Testis (tissue), 5 donors: ENCODE measurements around the gene NOX4. TPM values are rescaled to one million over a fixed set of nuclear protein-coding genes. Genes with fewer than 3 reads are reported as not detected.

Experiments used
- DNase-seq: peaks from one replicate; pipeline ENCODE4 v3.0.0-alpha.2; 2019
- H3K27ac ChIP-seq, 2 donors: fragments of 200-600 bp; sonication (generic); one replicate each; pipeline ENCODE4 v1.5.1; 2019
- H3K27me3 ChIP-seq: fragments of 200-600 bp; sonication (generic); one replicate; pipeline ENCODE4 v1.5.1; 2019
- H3K36me3 ChIP-seq: fragments of 200-600 bp; sonication (generic); one replicate; pipeline ENCODE4 v1.5.1; 2017; ENCODE audit warnings: low read depth; ENCODE audit errors: missing control alignments
- H3K4me1 ChIP-seq: fragments of 200-600 bp; sonication (generic); one replicate; pipeline ENCODE4 v1.5.1; 2019
- H3K4me3 ChIP-seq, 2 donors: fragments of 200-600 bp; sonication (generic); one replicate each; pipeline ENCODE4 v1.5.1; 2017 to 2019
- H3K9me3 ChIP-seq: fragments of 200-600 bp; sonication (generic); one replicate; pipeline ENCODE4 v1.5.1; 2017
- POLR2A ChIP-seq: fragments of 450-650 bp; IDR thresholded peaks from one replicate; pipeline ENCODE4 v1.6.1; 2017; ENCODE audit warnings: antibody characterized with exemption, mild to moderate bottlenecking, moderate library complexity
- WGBS, 2 donors: methylation state at CpG; one replicate each; pipeline ENCODE4 v1.1.5; 2018; 5-methylcytosine and 5-hydroxymethylcytosine counted together
- intact Hi-C: fragments of 100-400 bp; cut with DNase I; formaldehyde crosslinking; loops from one replicate; pipeline ENCODE4 v1.15.1; 2023; ENCODE audit warnings: low total_unique reads
- long read RNA-seq, 2 donors: transcript quantifications; one replicate each; lab custom pipeline, GENCODE V29; 2026
- polyA plus RNA-seq: library from polyadenylated mRNA; stranded (reverse); fragments of 350-450 nt; fragmentation: Illumina TruSeq; extraction: RNeasy Lipid Tissue Mini Kit (QIAGEN cat#74804); gene quantifications from one replicate; pipeline ENCODE4 v1.2.3, GENCODE V29; 2014; ENCODE audit warnings: low read depth, low replicate concordance; ENCODE audit not compliant: insufficient read depth
- total RNA-seq, 2 donors: library from RNA; depleted of rRNA; stranded (reverse); fragments of >200 nt; gene quantifications; one replicate each; pipeline ENCODE4 v1.2.3, GENCODE V29; 2016
- TF ChIP-seq, protein P1 (sequence below), 3 experiments: fragments of 450-650 bp in 2 of 3; fragments of 200-600 bp in 1 of 3; sonication (generic) in 1 of 3; IDR thresholded peaks; one replicate each; pipeline ENCODE4 v1.5.1; 2016 to 2019; ENCODE audit warnings: antibody characterized with exemption in 3 of 3, mild to moderate bottlenecking in 2 of 3, moderate library complexity in 1 of 3

The NOX4 gene
- total RNA-seq: 1 to 10 TPM; 1.3 to 3.0 TPM
- 0.63 TPM for polyA plus RNA-seq
- long read RNA-seq, donor 1: 0 reads
- long read RNA-seq, donor 2: 0 reads

DNA sequence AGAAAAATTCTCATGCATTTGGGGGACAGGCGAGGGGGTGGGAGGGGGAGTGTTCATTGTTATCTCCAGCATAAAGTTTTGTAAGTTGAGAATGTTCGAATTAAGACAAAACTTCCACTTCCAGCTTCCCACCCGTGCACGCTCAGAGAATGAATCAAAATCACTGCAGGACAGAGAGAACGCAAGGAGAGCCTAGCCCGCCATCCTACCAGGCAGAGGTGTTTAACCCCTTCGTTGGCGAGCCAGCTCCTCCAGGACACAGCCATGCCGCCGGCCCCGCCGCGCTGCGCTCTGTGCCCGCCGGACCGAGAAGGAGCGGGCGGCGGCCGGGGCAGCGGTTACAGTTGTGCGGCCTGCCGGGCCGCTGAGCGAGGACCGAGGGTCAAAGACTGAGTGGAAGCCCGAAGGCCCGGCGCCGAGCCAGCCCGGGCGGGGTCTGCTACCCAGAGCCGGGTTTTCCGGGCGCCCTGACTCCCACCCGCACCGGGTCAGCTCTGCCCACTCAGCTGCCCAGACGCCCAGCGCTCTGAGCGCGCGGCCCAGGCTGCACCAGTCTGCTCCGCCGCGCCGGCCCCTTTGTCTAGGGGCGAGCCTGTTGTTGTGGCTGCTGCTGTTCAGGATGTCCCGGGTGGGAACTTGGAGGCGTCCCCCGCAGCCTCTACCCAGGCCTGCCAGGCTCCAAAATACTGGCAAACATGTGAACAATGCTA, at the start of gene NOX4:
Gene NOX4, minus strand, starts transcription at position 395 of the 710 bp plus-strand sequence. Its CDS starts 129 bp downstream, at position 266.
- no peaks in the 10 kb centered on the region for H3K9me3 ChIP-seq
- H3K4me3 ChIP-seq: peak within 1 kb of the TSS; percentile 48 to 63
- WGBS, 2 donors: 0% methylated on average over 7 to 28 of the region's 51 CpGs
- no peaks in the 10 kb centered on the region for H3K4me1 ChIP-seq
- no peaks in the 10 kb centered on the region for H3K36me3 ChIP-seq
- TF ChIP-seq, protein P1, sequence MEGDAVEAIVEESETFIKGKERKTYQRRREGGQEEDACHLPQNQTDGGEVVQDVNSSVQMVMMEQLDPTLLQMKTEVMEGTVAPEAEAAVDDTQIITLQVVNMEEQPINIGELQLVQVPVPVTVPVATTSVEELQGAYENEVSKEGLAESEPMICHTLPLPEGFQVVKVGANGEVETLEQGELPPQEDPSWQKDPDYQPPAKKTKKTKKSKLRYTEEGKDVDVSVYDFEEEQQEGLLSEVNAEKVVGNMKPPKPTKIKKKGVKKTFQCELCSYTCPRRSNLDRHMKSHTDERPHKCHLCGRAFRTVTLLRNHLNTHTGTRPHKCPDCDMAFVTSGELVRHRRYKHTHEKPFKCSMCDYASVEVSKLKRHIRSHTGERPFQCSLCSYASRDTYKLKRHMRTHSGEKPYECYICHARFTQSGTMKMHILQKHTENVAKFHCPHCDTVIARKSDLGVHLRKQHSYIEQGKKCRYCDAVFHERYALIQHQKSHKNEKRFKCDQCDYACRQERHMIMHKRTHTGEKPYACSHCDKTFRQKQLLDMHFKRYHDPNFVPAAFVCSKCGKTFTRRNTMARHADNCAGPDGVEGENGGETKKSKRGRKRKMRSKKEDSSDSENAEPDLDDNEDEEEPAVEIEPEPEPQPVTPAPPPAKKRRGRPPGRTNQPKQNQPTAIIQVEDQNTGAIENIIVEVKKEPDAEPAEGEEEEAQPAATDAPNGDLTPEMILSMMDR (IDR thresholded peaks at IDR 0.05): no peak
- no peak for TF ChIP-seq POLR2A
- H3K27ac ChIP-seq: peak within 1 kb of the TSS; percentile 49 to 50
- no peaks in the 10 kb centered on the region for H3K27me3 ChIP-seq
- intact Hi-C loops: no loop called here
- DNase-seq: peak; percentile 37

DNA sequence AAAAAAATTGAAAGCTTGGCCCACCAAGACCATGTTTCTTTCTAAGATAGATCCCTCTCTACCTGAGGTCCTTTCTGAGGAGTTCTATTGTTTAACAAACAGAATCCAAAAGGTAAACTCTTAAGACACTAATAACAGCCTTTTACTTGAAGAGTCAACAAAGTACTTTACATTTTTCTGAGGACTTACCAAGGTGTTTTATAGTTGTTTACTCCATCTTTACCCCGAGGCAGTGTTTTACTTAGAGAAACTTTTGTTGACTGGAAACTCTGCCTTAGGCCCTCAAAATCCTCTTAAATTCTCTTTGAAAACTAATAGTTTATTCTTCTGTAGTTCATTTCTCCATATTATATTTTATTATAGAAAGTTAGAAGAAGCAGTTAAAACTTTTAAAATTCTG, 49.7 kb upstream of the NOX4 start:
- Histone ChIP-seq H3K27ac (no peak overlapping the region), H3K4me1 (no peaks in the 10 kb centered on the region), H3K4me3 (no peak overlapping the region), H3K9me3 (no peaks in the 10 kb centered on the region), H3K36me3 (no peaks in the 10 kb centered on the region), H3K27me3 (no peaks in the 10 kb centered on the region)
- DNase-seq: no peak
- TF ChIP-seq, protein P1 (IDR thresholded peaks at IDR 0.05): no peak
- no peak for TF ChIP-seq POLR2A
- intact Hi-C loops: no loop called here
- 57 to 93% methylated on average over 1 of the region's 1 CpG for WGBS, 2 donors

DNA sequence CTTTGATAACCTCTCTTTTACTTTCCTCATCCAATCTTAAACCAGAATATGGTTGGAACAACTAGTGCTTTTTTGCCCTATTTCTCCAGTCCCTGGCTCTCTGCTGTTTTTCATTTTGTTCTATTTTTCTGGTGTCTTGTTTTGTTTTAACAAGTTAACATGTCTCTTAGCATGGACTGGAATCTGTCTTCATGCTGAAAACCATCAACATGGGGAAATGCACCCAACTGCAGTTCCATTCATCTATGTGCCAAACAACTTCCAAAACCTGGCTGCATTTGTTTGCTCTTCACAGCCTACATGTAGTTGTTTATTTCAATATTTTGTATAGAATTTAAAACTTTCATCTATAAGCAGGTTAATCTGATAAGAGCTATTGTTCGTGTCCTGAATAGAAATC, 46.8 kb upstream of the NOX4 start:
- intact Hi-C loops: no loop called here
- Histone ChIP-seq H3K27ac (no peak overlapping the region), H3K27me3 (no peaks in the 10 kb centered on the region), H3K9me3 (no peaks in the 10 kb centered on the region), H3K4me1 (no peaks in the 10 kb centered on the region), H3K4me3 (no peak overlapping the region), H3K36me3 (no peaks in the 10 kb centered on the region)
- WGBS, 2 donors: 76 to 90% methylated on average over 1 of the region's 1 CpG
- TF ChIP-seq POLR2A: no peak
- DNase-seq: no peak

DNA sequence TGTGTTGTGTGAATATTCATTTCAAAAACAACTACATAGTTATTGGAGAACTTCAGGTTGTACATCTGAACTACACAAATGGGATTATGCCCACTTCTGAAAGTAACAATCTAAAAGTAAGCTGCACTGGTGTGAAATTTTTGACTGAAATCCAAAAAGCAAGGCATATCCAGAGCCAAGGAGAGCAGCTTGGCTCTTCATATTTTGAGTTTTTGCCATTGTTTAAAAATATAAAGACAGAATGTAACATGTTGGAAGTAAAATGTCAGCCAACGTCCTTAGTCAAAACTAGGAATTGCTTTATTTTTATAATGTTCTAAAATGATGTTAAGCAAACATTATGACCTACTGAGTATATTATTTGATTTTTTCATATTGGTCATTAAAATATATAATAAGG, 45.8 kb upstream of the NOX4 start:
- no peaks in the 10 kb centered on the region for H3K36me3 ChIP-seq
- no peaks in the 10 kb centered on the region for H3K9me3 ChIP-seq
- no peaks in the 10 kb centered on the region for H3K4me1 ChIP-seq
- no peak overlapping the region for H3K4me3 ChIP-seq
- H3K27ac ChIP-seq: no peak overlapping the region
- TF ChIP-seq POLR2A: no peak
- TF ChIP-seq, protein P1 (IDR thresholded peaks at IDR 0.05): no peak
- intact Hi-C loops: no loop called here
- H3K27me3 ChIP-seq: no peaks in the 10 kb centered on the region
- WGBS, 2 donors: 41 to 59% methylated on average over 1 of the region's 1 CpG
- DNase-seq: no peak

DNA sequence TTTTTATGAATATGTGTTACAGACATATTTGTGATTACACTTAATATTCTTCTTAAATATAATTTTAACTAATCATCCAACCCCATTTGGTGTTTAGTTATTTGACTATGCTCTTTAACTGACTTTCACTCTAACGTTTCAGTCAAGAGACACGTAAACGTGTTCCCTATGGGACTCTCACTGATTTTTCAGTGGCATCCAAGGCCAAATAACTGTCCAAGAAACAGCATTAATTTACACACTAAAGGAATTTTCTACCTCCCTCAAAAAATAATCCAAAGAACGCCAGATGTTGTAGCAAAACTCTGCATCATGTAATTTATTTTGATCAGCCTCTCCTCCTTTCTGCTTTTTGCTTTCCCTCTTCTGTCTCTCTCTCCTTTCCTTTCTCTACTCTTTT, 44.0 kb upstream of the NOX4 start:
- Histone ChIP-seq H3K4me3 (no peak overlapping the region), H3K27ac (no peak overlapping the region), H3K27me3 (no peaks in the 10 kb centered on the region), H3K36me3 (no peaks in the 10 kb centered on the region), H3K4me1 (no peaks in the 10 kb centered on the region), H3K9me3 (no peaks in the 10 kb centered on the region)
- intact Hi-C loops: no loop called here
- no peak for TF ChIP-seq POLR2A
- TF ChIP-seq, protein P1 (IDR thresholded peaks at IDR 0.05): no peak
- DNase-seq: no peak
- 35 to 46% methylated on average over 4 of the region's 4 CpGs for WGBS, 2 donors
